Fibroblast of peridontal ligament (primary cell): ENCODE results near the gene USP34.
A peak's percentile ranks its signal among the peaks of the same experiment; 100 is the strongest.
"Not testable (repeated sequence)": the region's sequence is repeated elsewhere in the genome, so short reads cannot be mapped to it uniquely, and the experiment has no call there.

Source experiments
- DNase-seq: peaks from one replicate; pipeline ENCODE4 v3.0.0-alpha.2; 2010; ENCODE audit errors: extremely low read depth

The USP34 gene, protein sequence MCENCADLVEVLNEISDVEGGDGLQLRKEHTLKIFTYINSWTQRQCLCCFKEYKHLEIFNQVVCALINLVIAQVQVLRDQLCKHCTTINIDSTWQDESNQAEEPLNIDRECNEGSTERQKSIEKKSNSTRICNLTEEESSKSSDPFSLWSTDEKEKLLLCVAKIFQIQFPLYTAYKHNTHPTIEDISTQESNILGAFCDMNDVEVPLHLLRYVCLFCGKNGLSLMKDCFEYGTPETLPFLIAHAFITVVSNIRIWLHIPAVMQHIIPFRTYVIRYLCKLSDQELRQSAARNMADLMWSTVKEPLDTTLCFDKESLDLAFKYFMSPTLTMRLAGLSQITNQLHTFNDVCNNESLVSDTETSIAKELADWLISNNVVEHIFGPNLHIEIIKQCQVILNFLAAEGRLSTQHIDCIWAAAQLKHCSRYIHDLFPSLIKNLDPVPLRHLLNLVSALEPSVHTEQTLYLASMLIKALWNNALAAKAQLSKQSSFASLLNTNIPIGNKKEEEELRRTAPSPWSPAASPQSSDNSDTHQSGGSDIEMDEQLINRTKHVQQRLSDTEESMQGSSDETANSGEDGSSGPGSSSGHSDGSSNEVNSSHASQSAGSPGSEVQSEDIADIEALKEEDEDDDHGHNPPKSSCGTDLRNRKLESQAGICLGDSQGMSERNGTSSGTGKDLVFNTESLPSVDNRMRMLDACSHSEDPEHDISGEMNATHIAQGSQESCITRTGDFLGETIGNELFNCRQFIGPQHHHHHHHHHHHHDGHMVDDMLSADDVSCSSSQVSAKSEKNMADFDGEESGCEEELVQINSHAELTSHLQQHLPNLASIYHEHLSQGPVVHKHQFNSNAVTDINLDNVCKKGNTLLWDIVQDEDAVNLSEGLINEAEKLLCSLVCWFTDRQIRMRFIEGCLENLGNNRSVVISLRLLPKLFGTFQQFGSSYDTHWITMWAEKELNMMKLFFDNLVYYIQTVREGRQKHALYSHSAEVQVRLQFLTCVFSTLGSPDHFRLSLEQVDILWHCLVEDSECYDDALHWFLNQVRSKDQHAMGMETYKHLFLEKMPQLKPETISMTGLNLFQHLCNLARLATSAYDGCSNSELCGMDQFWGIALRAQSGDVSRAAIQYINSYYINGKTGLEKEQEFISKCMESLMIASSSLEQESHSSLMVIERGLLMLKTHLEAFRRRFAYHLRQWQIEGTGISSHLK (N-terminal part only)

DNA sequence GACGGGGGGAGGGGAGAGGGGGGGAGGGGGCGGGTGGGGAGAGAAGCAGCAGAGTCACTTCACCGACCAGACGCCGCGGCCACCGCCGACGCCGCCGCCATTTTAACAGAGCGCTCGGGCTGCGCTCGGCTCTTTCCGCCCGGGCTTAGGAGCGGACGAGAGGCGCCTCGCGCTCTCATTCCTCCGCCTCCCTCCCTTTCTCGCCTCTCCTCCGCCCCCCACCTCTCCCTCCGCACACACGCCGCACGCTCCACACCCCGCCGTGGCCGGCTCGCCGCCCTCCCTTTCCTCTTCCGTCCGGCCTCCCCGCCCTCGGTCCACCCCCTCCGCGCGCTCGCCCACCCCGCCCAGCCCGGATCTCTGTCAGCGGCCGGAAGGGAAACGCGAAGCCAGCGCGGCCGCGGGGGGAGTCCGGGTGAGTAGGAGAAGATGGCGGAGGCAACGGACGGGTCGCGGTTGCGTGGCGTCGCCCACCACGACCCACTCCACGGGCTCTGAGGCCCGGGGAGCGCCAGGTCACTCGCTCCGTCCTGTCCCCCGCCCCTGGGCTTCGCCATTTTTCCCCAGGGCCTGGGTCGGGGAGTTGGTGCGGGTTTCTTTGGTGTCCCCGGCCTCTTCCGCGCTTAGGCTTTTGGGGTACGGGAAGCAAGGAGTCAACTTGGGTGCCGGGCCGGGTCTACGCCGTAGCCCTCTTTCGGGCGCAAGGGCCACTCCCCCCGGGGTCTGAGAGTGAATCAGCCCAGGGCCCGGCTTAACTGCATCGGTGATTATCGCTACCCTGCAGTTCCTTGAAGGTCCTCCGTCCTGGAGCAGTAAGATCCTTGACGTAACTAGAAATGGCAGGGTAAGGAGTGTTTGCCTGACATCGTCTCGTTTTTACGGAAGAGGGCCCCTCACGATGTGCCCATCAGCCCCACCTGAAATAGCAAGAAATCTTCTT, at the start of gene USP34:
Gene USP34, minus strand, starts transcription at position 123 of the 940 bp plus-strand sequence. CDS start 395 bp downstream, outside the sequence.
- DNase-seq: peak; percentile 91

DNA sequence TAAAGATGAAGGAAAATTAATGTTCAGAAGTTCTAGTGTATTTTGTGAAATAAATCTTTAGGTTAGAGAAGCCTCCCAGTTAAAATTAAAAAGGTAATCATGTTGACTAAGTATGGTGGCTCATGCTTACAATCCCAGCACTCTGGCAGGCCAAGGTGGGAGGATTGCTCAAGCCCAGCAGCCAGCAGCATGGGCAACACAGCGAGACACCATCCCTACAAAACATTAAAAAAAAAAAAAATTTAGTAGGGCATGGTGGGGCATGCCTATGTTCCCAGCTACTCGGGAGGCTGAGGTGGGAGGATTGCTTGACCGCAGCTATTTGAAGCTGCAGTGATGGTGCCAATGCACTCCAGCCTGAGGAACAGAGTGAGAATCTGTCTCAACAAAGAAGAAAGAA, 49.4 kb upstream of the USP34 start:
- DNase-seq: no peak

DNA sequence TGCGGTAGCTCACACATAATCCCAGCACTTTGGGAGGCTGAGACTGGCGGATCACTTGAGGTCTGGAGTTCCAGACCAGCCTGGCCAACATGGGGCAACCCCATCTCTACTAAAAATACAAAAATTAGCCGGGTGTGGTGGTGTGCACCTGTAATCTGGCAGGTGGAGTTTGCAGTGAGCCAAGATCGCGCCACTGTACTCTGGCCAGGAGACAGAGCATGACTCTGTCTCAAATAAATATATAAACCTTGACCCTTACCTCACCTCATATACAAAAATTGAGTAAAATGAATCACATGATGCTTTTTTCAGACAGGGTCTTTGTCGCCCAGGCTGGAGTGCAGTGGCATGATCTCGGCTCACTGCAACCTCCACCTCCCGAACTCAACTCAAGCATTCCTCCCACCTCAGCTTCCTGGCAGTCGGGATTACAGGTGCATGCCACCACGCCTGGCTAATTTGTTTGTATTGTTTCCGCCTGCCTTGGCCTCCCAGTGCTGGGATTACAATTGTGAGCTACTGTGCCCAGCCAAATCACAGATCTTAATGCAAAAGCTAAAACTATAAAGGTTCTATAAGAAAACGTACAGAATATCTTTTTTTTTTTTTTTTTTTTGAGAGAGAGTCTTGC, 42.0 kb upstream of the USP34 start:
- DNase-seq: no peak

DNA sequence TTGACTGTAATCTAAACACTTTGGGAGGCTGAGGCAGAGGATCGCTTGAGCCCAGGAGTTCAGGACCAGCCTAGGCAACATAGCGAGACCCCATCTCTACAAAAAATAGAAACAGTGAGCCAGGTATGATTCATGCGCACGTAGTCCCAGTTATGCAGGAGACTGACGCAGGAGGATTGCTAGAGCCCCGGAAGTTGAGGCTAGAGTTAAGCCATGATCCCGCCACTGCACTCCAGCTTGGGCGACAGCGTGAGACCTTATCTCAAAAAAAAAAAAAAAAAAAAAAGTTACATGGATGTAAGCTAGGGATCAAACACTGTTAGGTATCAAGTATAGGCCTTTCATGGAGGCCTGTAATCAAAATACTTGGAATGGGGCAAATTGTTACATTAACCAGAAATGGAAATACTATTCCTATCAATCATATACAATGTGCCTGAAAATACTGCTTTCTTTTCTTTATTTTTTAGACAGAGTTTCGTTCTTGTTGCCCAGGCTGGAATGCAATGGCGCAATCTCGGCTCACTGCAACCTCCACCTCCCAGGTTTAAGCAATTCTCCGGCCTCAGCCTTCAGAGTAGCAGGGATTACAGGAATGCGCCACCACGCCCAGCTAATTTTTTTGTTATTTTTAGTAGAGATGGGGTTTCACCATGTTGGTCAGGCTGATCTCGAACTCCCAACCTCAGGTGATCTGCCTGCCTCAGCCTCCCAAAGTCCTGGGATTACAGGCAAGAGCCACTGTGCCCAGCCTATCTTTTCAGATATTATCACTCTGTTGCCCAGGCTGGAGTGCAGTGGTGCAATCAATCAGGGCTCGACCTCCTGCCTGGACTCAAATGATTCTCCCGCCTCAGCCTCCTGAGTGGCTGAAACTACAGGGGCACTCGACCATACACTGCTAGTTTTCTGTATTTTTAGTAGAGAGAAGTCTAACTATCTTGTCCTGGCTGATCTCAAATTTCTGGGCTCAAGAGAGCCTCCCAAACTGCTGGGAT, 40.1 kb upstream of the USP34 start:
- no peak for DNase-seq

DNA sequence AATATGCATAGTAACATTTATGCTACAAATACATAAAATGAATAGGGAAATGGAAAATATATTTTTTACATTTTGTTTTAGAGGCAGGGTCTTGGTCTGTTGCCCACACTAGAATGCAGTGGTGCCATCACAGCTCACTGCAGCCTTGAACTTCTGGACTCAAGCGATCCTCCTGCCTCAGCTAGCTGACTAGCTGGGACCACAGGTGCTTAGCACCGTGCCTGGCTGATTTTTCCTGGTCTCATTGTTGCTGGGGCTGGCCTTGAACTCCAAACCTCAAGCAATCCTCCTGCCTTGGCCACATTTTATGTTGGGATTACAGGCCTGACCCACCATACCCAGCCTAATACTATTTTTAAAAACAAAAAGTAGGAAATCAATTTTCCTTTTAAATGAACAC, 34.1 kb upstream of the USP34 start:
- DNase-seq: no peak

DNA sequence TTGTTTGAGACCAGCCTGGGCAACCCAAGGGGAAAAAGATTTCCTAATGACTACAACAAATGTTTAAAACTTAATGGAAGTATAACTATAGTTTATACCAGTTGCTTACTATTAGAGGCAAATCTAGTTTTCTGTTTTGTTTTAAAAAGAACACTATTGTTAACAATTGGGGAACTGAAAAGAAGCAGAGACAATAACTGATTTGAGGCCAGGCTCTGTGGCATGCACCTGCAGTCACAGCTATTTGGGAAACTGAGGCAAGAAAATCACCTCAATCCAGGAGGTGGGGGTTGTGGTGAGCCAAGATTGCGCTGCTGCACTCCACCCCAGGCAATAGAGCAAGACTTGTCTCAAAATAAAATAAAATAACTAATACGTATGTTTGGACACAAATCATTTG, 28.2 kb upstream of the USP34 start:
- DNase-seq: no peak

DNA sequence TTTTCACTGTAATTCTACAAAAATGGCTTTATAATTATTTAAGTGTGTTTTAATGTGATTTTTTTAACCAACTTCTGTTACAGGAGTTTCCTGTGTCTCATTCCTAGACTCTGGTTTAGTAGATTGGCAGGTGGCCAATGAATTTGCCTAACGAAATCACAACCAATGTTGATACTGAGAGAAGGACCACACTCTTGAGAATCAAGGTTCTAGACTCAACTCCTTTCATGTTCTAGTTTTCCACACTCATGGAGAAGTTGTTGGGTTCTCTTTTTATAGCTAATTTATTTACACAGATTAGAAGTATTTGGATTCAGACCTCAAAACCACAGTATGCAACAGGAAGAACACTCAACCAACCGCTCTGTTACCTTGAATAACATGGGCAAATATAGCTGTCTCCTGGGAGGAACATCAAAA, 22.6 kb upstream of the USP34 start:
- DNase-seq: peak; percentile 50

DNA sequence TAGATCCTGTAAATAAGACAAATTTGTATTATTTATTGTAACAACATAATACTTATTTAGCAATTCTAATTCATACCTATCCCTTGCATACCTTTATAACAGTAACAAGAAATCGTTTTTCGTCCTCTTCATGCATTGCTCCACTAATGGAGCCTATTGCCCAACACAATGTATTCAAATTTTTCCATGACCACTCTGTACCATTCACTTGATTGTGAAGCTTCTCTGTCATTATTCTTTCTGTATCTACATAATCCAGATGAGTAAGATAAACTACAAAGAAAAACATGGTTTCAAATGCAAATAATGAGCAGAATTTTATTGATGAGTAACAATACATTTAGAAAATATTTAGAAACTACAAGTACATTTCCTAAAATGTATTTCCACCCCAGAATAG, 21.6 kb upstream of the USP34 start:
- DNase-seq: no peak

DNA sequence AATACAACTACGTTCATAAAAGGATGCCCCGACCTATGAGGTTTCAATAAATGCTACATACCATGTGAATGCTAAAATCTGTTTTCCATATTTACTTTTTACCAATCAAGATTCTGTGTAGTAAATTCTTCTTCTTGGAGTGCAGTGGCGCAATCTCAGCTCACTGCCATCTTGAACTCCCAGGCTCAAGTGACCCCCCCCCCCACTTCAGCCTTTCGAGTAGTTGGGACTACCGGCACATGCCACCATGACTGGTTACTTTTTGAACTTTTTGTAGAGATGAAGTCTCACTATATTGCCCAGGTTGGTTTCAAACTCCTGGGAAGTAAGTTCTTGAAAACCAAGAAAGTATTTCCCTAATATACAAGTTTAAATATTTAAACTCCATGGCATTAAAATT, 14.4 kb upstream of the USP34 start:
- no peak for DNase-seq

DNA sequence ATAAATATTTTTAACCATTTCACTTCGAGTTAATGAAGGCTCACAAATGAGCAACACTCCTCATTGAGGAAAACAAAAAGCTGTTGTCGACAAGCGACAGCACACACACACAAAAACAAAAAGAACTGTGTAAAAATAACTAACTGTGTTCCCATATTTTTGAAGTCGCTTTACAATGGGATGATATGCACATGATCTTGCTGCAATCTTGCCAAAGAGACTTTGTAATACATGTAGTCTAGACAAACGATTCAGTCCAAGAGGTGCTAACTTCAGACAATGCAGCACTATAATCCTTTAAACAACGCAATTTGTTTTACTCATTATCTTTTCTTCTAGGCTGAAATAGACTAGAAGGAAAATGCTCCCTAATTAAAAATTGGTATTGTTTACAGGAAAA, 7.2 kb upstream of the USP34 start:
- DNase-seq: no peak

DNA sequence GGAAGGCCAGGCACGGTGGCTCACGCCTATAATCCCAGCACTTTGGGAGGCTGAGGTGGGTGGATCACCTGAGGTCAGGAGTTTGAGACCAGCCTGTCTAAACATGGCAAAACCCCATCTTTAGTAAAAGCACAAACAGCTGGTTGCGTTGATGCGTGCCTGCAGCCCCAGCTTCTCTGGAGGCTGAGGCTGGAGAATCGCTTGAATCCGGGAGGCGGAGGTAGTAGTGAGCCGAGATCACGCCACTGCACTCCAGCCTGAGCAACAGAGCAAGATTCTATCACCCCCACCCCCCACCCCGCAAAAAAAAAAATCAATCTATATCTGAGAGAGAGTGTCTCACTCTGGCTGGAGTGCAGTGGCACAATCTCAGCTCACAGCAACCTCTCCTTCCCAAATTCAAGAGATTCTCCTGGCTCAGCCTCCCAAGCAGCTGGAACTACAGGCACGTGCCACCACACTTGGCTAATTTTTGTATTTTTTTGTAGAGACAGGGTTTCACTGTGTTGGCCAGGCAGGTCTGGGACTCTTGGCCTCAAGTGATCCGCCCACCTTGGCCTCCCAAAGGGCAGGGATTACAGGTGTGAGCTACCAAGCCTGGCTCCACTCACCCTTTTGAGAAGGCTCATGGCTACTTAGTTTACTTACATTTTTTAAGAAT, 6.2 kb upstream of the USP34 start:
- not testable (repeated sequence) for DNase-seq

DNA sequence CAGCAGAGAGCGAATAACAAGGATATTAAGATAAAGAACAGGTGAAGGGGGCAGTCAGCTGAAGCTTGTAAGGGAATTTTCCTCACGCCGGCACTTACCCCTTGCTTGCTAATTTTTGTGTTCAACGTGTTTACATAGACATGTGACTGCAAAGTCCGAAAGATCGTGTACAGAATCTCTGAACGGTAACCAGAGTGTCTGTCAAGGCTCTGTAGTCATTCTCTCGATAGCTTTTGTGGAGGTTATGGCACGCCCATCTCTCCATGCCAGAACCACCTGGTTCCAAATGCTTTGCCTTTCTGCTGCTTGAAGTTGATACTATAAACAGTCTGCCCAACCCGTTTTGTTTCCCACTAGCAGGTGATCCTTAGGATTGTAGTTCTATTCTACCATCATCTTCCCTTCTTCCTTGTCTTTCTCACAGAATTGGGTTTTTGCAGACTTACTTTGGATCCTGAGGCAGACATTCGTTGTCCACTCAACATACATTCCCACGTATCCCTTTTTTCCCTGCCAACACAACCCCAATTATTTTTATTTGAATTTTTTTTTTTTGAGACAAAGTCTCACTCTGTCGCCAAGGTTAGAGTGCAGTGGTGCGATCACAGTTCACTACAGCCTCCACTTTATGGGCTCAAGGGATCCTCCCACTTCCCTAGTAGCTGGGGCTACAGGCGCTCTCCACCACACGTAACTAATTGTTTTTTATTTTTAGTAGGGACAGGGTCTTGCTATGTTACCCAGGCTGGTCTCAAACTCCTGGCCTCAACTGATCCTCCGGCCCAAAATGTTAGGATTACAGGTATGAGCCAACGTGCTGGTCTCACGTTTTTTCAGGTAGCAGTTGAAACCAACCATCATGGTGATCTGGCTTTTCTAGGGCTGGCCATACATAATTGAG, 1.3 kb upstream of the USP34 start:
- DNase-seq: peak; percentile 29

DNA sequence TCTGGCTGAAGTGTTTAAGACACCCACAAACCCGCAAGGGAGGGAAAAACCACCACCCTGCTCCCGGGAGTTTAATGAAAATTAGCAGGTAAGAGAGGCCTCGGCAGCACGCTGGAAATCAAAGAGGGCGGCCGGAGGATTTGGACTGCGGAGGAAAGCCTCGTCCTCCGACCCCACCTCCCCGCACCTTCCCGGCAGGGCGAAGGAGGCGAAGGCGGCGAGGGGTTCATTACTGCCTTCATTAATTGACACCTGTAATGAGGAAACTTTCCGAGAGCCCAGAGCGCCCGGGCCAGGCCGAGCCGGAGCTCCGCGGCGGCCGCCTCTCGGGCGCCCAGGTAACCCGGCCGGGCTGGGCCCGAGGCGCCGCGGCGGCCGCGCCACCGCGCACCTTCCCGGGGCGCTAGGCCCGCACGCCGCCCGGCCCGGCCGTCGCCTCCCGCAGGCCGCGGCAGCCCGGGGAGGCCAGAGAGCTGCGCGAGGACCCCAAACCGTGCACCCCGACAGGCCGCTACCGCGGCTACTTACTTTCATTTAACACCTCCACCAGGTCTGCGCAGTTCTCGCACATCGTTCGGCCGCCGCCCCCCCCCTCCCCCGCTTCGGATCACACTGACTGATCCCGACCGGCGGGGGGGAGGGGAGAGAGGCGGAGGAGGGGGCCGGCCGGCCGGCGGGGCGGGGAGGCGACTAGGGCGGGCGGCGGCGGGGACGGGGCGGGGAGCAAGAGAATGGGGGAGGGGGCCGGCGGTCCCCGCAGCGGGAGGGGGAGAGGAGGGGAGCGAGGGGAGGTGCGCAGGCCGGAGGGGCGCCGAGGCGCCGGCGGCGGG, 550 bp downstream of the USP34 start:
- no peak for DNase-seq

DNA sequence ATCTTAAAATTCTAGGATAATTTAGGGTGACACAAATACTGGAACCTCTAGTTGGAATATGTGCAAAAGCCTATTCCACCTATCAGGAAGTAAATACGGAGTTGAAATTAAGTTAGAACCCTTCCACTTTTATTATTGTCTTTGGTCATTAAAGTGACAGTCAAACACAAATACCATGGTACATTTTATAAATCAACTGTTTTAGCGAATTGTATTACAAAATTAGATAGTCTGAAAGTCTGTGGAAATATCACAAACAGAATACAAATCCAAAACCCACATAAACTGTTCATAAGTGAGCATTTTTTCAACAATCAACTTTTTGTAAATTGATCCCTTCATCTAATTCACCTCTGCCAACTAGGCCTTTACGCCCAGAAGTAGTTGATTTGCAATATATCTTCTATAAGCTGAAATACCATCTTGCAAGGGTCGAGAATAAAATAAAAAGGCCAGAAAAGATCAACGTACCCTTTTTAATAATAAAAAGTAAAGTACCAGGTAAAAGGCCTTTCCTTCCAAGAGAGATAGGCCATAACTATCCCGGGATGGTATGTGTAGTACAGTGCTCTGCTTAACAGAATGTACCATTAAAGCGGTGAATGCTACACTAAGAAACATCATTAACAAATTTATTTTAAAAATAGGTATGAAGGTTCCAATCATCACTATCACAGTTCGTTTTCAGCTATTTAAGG, 1.3 kb downstream of the USP34 start:
- DNase-seq: peak; percentile 44

DNA sequence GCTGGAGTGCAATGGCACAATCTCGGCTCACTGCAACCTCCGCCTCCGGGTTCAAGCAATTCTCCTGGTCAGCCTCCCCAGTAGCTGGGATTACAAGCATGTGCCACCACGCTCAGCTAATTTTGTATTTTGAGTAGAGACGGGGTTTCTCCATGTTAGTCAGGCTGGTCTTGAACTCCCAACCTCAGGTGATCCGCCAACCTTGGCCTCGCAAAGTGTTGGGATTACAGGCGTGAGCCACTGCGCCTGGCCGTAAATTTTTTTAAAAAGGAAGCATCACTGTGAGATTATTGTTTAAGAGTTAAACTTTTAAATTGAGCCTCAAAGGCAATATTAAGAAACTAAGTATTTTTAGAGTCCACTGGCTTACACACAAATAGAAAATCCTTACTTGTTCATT, 2.7 kb downstream of the USP34 start:
- DNase-seq: not testable (repeated sequence)

DNA sequence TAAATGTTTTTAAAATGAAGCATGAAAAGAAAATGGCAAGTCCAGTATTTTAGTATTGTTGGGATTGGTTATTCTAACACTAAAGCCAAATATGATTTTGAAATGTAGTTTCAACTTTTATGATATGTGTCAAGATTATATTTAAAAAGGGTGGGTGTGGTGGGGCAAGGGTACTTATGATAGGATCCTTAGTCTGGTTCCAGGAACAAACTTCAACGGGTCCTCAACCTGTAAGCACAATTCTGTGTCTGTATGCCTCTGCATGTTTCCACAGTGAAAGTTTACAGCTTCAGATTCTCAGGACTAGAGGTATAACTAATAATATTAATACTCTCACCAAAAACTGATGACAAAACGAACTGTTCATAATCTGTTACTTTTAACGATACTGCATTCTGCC, 5.8 kb downstream of the USP34 start:
- DNase-seq: no peak
